Measurements from ENCODE around the gene CAV1. TPM values are rescaled to one million over a fixed set of nuclear protein-coding genes. Genes with fewer than 3 reads are reported as not detected.

Gene CAV1
- total RNA-seq, 2 donors from 2014 or later: 226 to 291 TPM

DNA sequence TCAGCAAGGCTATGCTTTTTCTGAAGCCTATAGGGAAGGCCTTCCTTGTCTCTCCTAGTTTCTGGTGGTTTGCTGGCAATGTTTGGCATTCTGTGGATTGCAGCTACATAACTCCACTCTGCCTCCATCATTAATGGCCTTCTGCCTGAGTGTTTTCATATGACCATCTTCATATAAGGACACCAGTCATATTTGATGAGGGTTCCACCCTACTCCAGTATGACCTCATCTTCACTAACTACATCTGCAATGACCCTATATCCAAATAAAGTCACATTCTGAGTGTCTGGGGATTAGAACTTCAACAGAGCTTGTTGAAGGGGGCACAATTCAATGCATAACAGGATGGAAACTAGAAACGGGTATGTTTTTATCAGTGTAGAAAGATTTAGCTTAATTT, 22.1 kb downstream of the CAV1 start:
- intact Hi-C loops (cut with DNase I): no loop called here
- DNase-seq (ENCODE audit: low spot score): no peak

DNA sequence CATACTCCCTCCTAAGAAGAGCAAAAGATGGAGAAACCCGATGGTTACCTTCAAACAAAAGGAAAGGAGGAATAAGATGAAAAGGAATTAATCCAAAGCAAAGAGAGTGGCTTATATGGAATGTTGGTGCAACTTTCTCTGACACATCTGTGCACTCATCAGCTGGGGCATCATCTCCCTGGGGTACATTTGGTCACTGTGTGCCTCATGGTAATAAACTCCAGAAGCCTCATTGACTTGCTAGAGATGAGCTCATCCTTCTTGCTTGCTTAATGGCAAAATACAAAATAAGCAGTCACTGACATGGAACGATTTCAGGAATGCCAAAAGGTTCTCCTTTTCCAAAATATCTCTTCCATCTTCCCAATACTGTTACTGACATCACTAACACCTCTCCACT, 22.5 kb downstream of the CAV1 start:
- intact Hi-C loops (cut with DNase I): no loop called here
- no peak for DNase-seq (ENCODE audit: low spot score)

DNA sequence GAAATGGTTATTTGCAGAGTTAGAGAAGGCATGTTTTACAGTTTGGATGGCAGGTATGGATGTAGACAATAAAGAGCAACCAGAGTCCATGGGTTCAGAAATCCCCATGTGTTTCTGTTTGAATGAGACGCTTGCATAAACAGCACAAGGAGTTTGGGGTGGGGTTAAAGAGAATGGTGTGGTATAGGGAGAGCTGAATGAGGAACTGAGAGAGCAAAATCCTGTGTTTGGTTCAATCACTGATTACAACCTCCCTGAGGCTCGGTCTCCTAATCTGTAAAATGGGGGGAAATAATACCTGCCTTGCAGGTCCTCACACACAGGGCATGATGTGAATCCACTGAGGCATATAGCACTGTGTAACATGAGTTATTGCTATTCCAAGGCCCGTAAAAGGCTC, 23.7 kb downstream of the CAV1 start:
- DNase-seq (ENCODE audit: low spot score): no peak
- intact Hi-C loops (cut with DNase I): no loop called here

DNA sequence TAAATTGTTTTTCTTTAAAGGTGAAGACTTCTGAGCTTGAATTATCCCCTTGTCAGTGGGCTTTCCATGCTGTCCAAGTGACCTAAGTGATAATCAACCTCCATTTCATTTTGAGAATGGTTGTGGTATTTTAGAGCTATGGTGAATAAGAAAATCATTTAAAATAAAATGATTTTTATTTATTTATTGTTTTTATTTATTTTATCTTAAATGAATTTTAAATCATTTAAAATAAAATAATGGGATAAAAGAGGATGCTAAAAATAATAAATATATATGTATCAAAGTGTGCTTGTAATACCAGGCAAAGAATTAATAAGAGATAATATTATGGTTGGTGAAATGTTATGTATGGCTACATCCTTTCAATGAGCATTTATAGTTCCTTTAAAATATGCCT, 24.5 kb downstream of the CAV1 start:
- intact Hi-C loops (cut with DNase I): no loop called here
- no peak for DNase-seq (ENCODE audit: low spot score)

DNA sequence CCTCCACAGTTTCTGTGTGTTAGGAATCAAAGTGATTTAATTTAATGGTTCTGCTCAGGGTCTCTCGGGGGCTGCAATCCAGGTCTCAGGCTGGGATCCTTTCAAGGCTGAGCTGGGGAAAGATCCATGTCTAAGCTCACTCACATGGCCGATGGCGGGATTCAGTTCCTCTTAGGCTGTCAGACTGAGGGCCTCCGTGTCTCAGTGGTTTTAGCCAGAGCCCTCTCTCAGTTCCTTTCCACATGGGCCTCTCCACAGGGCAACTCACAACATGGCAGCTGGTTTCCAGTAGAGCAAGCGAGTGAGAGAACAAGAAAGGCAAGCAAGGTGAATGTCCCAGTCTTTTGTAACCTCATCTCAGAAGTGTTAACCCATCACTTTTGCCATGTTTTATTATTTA, 26.9 kb downstream of the CAV1 start:
- no peak for DNase-seq (ENCODE audit: low spot score)
- intact Hi-C loops (cut with DNase I): no loop called here

DNA sequence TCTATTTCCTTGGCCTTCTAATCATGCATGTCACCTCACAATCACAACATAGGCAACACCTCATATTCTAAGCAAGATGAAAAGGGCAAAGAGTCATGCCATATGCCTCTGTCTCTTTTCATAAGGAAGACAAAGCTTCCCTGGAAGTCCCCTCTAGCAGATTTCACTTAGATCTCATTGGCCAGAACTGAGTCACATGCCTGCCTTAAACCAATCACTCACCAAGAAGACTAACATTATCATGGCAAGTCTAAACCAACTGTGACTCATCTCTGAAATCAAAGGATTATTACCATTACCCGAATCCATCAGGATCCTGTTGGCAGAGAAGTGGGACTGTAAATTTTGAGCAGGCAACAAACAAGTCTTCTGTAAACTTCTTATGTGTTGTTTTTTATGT, 27.8 kb downstream of the CAV1 start:
- intact Hi-C loops (cut with DNase I): no loop called here
- no peak for DNase-seq (ENCODE audit: low spot score)

DNA sequence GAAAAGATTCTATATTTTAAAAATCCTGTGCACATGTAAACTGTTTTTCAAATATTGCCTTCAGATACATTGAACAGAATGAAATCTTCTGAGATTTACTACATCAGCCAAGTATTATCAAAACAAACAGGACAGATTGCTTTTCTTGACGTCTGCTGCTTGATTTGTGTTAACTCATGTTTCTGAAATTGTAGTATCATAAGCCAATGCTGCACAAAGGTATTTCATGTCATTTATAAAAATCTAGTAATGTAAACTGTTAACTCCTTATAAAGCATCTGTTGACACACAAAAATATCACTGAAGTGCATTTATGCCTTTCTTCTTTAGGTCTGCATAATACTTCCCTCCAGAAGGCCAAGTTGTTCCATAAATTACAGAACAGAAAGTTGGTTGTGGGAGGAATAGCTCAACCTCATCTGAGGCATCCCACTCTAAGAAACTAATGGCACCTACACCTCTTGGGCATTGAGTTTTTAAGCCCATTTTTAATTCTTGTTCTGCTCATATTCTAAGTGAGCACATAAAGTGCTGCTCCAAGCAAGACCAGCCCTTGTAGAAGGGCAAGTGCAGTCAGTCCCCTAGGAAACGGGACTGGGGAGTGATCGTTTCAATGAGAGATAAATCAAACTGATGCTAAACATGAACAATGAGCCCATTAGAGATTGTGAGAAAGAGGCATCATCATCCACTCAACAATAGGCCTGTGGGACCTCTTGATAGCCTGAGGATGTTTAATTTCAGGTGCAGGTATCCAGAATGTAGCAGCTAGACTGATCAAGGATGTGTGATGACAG, 28.5 kb downstream of the CAV1 start:
- no peak for DNase-seq (ENCODE audit: low spot score)
- intact Hi-C loops (cut with DNase I): no loop called here

DNA sequence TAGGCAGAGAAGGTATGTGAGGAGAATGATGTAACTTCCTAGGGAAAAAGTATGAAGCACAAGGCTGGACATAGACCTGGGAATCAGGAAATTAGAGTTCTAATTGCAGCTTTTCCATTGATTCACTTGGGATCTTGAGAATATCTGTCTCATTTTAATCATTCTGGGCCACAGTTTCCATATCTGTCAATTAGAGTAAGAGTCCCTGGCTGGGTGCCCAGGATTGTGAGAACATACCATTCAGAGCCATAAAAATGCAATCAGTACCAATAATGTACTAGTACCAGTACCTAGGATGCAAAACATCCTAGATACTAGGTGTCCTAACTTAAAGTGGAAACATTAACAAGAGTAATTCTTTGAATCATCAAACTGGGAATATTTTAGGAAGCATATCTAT, 29.6 kb downstream of the CAV1 start:
- intact Hi-C loops (cut with DNase I): no loop called here
- no peak for DNase-seq (ENCODE audit: low spot score)

DNA sequence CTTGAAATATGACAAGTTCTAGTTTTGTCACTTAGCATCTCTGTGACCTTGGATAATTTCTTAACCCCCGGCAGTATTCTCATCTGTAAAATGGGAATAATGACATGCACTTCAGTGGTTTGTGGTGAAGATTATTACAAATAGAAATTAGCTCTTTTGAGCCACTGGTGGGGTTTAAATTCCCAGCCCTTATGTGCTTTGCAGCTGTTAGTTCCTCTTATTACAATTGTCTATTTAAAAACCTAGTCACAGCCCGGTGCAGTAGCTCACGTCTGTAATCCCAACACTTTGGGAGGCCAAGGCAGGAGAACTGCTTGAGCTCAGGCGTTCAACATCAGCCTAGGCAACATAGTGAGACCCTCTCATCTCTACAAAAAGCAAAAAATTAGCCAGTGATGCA, 30.1 kb downstream of the CAV1 start:
- DNase-seq (ENCODE audit: low spot score): no peak
- intact Hi-C loops (cut with DNase I): no loop called here

DNA sequence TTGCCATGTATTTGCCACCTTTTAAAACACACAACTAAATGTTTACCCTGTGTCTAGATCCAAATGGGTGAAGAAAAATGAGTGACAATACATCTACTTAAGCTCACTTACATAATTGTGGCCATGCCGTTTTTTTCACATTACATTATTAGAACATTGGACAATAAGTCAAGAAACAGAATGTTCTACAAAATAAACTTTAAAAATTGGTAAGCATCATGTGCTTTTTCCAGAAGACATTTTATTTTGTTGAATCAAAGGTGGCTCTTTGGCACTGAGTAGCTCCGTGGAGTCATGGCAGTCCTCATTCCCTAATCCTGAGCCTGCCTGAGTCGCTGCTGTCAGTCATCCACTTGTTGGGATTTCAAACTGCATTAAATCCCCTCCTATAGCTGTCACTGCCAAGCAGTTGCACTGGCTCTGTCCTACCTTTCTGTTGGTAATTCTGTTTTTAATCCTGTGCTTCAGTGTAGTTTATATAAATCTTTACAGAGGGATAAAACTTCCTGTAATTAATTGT, 32.3 kb downstream of the CAV1 start:
- DNase-seq (ENCODE audit: low spot score): no peak
- intact Hi-C loops (cut with DNase I): no loop called here

DNA sequence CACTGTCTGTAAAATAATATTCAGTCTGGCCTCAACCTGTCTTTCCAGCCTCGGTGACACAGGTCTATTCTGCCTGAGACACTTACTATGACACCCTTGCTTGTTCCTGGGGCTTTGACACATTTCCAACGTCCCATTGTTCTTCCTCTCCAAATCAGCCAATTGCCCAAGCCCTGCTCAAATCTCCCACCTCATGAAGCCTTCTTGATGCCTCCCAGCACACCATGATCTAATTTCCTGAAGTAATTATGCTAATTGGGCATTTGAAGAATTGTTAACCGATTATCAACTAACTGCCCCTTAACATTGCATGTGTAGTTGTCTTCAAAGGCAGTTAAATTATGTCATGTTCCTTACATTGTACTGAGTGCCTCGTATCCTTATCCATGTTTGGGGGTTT, 33.1 kb downstream of the CAV1 start:
- intact Hi-C loops (cut with DNase I): no loop called here
- no peak for DNase-seq (ENCODE audit: low spot score)

DNA sequence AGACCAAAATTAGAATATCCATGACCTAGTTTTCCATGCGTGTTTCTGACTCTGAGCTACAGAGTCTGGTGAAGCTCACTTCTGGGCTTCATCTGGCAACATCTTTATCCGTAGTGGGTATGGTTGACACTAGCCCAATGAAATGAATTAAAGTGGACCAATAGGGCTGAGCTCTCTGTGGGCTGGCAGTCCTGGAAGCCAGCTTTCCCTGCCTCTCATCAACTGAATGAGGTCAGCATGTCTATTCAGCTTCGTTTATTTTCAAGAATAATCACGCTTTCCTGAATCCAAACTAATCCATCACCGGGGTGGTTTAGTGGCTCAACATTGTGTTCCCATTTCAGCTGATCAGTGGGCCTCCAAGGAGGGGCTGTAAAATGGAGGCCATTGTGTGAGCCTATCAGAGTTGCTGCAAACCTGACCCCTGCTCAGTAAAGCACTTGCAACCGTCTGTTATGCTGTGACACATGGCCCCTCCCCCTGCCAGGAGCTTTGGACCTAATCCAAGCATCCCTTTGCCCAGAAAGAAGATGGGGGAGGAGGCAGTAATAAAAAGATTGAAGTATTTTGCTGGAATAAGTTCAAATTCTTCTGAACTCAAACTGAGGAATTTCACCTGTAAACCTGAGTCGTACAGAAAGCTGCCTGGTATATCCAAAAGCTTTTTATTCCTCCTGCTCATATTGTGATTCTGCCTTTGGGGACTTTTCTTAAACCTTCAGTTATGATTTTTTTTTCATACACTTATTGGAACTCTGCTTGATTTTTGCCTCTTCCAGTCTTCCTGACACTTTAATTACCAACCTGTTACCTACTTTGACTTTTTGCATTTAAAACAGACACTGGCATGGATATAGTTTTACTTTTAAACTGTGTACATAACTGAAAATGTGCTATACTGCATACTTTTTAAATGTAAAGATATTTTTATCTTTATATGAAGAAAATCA, 35.5 kb downstream of the CAV1 start:
- no peak for DNase-seq (ENCODE audit: low spot score)
- intact Hi-C loops (cut with DNase I): no loop called here

DNA sequence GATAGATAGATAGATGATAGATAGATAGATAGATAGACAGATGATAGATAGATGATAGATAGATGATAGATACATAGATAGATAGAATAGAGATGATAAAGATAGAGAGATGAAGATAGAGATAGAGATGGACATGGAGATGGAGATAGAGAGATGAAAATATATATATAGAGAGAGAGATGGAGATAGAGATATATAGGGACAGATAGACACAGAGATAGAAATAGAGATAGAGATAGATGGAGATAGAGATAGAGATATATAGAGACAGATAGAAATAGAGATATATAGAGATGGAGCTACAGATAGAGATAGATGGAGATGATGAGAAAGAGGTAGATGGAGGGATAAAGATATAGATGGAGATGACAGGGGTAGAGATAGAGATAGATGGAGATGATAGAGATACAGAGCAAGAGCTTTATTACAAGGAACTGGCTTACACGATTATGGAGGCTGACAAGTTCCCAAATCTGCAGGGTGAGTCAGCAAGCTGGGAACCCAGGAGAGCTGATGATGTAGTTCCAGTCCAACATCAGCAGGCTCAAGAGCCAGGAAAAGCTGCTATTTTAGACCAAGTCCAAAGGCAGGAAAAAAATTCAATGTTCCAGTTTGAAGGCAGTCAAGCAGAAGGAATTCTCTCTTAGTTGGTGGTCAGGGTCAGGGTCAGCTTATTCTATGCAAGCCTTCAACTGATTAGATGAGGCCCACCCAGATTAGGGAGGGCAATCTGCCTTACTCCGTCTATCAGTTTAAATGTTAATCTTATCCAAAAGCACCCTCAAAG, 37.1 kb downstream of the CAV1 start:
- no peak for DNase-seq (ENCODE audit: low spot score)
- intact Hi-C loops (cut with DNase I): no loop called here

DNA sequence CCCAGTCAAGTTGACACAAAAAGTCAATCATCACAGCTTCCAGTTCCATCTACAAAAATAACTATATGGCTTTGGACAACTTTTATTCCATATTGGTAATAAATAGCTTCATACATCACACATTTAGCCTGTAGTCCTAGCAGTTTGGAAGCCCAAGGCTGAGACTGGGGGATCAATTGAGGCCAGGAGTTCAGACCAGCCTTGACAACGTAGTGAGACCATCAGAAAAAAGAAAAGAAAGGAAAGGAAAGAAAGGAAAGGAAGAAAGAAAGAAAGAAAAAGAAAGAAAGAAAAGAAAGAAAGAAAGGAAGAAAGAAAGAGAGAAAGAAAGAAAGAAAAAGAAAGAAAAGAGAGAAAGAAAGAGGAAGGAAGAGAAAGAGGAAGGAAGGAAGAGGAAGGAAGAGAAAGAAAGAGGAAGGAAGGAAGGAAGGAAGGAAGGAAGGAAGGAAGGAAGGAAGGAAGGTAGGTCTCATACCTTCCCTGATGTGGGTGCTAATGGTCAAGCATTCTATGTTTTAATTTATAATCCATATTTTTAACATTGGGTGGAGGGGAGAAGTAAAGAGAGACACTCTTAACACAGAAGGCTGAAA, 37.8 kb downstream of the CAV1 start:
- intact Hi-C loops (cut with DNase I): no loop called here
- DNase-seq (ENCODE audit: low spot score): no peak

DNA sequence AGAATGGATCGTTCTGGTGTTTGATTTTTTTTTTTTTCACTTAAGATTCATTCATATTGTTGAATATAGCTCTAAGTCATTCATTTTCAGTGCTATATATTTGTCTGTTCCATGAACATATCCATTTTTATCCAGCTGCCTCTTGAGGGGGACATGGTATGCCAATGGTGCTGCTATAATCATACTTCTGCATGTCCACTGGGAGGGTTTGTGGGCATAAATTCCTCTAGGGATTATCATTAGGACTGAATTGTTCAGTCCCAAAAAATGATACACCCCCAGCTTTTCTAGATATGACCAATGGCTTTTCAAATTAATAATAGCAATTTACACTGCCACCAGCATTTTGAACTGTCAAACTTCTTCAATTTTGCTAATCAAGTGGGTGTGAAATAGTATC, 41.1 kb downstream of the CAV1 start:
- DNase-seq (ENCODE audit: low spot score): no peak
- intact Hi-C loops (cut with DNase I): no loop called here

DNA sequence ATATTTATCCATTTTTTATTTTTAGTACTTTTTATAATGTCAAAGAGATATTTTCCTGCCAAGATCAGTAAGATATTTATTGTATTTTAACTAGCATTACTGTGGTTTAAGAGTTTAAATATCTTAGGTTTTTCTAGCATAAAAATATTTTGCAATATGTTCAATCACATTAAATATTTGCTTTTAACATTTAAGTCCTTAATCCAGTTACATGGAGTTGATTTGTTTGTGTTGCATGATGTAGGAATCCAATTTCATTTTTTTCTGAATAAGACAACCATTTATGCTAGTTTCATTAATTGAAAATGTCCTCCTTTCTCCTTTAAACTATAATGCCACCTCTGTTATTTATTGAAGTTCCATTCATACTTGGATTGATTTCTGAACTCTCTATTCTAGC, 41.8 kb downstream of the CAV1 start:
- no peak for DNase-seq (ENCODE audit: low spot score)
- intact Hi-C loops (cut with DNase I): no loop called here

DNA sequence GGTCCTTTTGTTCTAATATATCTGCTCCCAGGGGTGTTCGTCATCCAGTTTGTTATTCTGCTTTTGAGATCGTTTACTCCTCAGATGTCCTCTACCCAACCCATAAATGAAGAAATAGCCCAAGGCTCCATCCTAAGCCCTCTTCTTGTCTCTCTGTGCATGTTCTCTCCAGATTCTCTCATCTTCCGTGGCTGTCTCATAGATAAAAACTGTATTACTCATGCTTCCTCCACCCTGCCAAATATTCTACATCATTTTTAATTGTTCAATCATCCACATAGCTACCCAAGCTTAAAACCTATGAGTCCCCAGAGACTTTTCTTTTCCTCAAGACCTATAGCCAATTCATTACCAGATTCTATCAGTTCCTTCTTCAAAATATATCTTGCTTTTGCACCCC, 44.9 kb downstream of the CAV1 start:
- DNase-seq (ENCODE audit: low spot score): no peak
- intact Hi-C loops (cut with DNase I): no loop called here

DNA sequence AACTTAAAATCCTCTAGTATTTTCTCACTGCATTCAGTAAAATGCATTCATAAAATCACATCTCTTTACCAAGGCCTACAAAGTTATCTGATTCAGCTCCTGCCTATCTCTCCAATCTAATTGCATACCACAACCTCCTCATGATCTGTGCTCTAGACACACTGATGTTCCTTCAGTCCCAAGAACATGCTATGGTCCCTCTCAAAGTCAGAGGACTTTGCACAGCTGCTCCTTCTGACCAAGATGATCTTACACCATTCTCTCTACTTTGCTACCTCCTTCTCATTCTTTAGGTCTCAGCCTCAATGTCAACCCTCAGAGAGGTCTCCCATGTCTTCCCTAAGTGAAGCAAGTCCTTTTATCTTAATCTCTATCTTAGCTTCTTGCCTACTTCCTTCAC, 45.5 kb downstream of the CAV1 start:
- intact Hi-C loops (cut with DNase I): no loop called here
- DNase-seq (ENCODE audit: low spot score): no peak

DNA sequence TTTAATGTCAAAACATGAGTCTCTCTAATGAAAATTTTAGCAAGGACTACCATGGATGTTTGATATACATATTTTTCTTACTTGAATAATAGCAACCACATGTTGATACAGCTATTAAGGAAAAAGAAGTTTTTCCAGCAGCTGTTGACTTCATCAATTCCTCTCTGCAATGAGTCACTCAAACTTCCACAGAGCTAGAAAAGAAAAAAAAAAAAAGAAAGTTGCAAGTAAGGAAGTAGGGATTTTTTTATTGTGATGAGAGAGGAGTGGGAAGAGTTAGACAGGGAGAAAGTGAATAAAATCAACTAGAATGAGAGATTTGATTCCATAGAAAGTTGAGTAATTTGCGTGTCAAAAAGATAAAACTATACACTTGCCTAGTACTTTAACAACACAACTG, 46.2 kb downstream of the CAV1 start:
- intact Hi-C loops (cut with DNase I): no loop called here

More for the DNA sequence above, 46.2 kb downstream of the CAV1 start:
- DNase-seq (ENCODE audit: low spot score): no peak
